ENCODE data around the gene RAB9B. TPM values are rescaled to one million over a fixed set of nuclear protein-coding genes. Genes with fewer than 3 reads are reported as not detected.

The RAB9B gene
- polyA plus RNA-seq, 1 donor (not counting 4 experiments of a cell fraction or from before 2014, with no cell fraction given): 0.28 TPM

GRCh38 chrX:103783971-103784370 lies 48.1 kb downstream of the RAB9B start:
- Histone ChIP-seq H3K9me3 (ENCODE audit: control insufficient read depth, low read depth, low read length) (no peaks in the 10 kb centered on the region), H2AFZ (ENCODE audit: control insufficient read depth, low read length) (no peak overlapping the region), H4K20me1 (ENCODE audit: control insufficient read depth, extremely low read depth, insufficient read depth, low read length) (no peaks in the 10 kb centered on the region), H3K36me3 (ENCODE audit: control insufficient read depth in 2 of 2, extremely low read depth in 1 of 2, insufficient read depth in 2 of 2, low read length in 2 of 2) (no peaks in the 10 kb centered on the region), H3K4me1 (ENCODE audit: control insufficient read depth, extremely low read depth, insufficient read depth, low read length) (no peaks in the 10 kb centered on the region), H3K4me2 (ENCODE audit: control insufficient read depth, extremely low read depth, insufficient read depth, low read depth, low read length) (no peak overlapping the region), H3K27me3 (ENCODE audit: control insufficient read depth, extremely low read depth, insufficient read depth, low read length) (peaks cover 12% of the 10 kb centered on the region), H3K27ac (ENCODE audit: control insufficient read depth, insufficient read depth, low read length) (no peak overlapping the region), H3K4me3 (ENCODE audit: control insufficient read depth in 2 of 3, extremely low read depth in 1 of 3, insufficient read depth in 2 of 3, low read depth in 1 of 3, low read length in 3 of 3) (no peak overlapping the region), H3K79me2 (ENCODE audit: control insufficient read depth, insufficient read depth, low read length) (no peaks in the 10 kb centered on the region), H3K9ac (ENCODE audit: control insufficient read depth, extremely low read depth, insufficient read depth, low read length) (no peak overlapping the region), H3K9me1 (ENCODE audit: control insufficient read depth, extremely low read depth, insufficient read depth, low read length) (no peaks in the 10 kb centered on the region)
- dilution Hi-C loops (cut with MboI; ENCODE audit: extremely low pct_ligation_motif_present, low sequenced_read_pairs): no loop called here
- TF ChIP-seq CTCF (optimal IDR thresholded peaks at IDR 0.05 in 1 of 3, IDR thresholded peaks at IDR 0.05 in 1 of 3, conservative IDR thresholded peaks at IDR 0.05 in 1 of 3; ENCODE audit: extremely low read depth in 1 of 3, insufficient read depth in 2 of 3, low read length in 3 of 3) (no peak), EZH2 (IDR thresholded peaks at IDR 0.05; ENCODE audit: low read length) (no peak)
- FAIRE-seq: no peak
- DNase-seq (ENCODE audit: low read depth, low spot score): no peak

GRCh38 chrX:103783196-103783595 lies 48.9 kb downstream of the RAB9B start:
- dilution Hi-C loops (cut with MboI; ENCODE audit: extremely low pct_ligation_motif_present, low sequenced_read_pairs): no loop called here
- Histone ChIP-seq H3K36me3 (ENCODE audit: control insufficient read depth in 2 of 2, extremely low read depth in 1 of 2, insufficient read depth in 2 of 2, low read length in 2 of 2) (no peaks in the 10 kb centered on the region), H3K9ac (ENCODE audit: control insufficient read depth, extremely low read depth, insufficient read depth, low read length) (no peak overlapping the region), H3K4me1 (ENCODE audit: control insufficient read depth, extremely low read depth, insufficient read depth, low read length) (no peaks in the 10 kb centered on the region), H3K9me3 (ENCODE audit: control insufficient read depth, low read depth, low read length) (no peaks in the 10 kb centered on the region), H3K27me3 (ENCODE audit: control insufficient read depth, extremely low read depth, insufficient read depth, low read length) (peaks cover 12% of the 10 kb centered on the region), H3K4me3 (ENCODE audit: control insufficient read depth in 2 of 3, extremely low read depth in 1 of 3, insufficient read depth in 2 of 3, low read depth in 1 of 3, low read length in 3 of 3) (no peak overlapping the region), H3K9me1 (ENCODE audit: control insufficient read depth, extremely low read depth, insufficient read depth, low read length) (no peaks in the 10 kb centered on the region), H3K27ac (ENCODE audit: control insufficient read depth, insufficient read depth, low read length) (no peak overlapping the region), H2AFZ (ENCODE audit: control insufficient read depth, low read length) (no peak overlapping the region), H3K79me2 (ENCODE audit: control insufficient read depth, insufficient read depth, low read length) (no peaks in the 10 kb centered on the region), H4K20me1 (ENCODE audit: control insufficient read depth, extremely low read depth, insufficient read depth, low read length) (no peaks in the 10 kb centered on the region), H3K4me2 (ENCODE audit: control insufficient read depth, extremely low read depth, insufficient read depth, low read depth, low read length) (no peak overlapping the region)
- FAIRE-seq (no peak), DNase-seq (ENCODE audit: low read depth, low spot score) (no peak)
- TF ChIP-seq CTCF (optimal IDR thresholded peaks at IDR 0.05 in 1 of 3, IDR thresholded peaks at IDR 0.05 in 1 of 3, conservative IDR thresholded peaks at IDR 0.05 in 1 of 3; ENCODE audit: extremely low read depth in 1 of 3, insufficient read depth in 2 of 3, low read length in 3 of 3) (no peak), EZH2 (IDR thresholded peaks at IDR 0.05; ENCODE audit: low read length) (no peak)
